NAMALWA (cell line): ENCODE measurements around the gene NOP56.
"Not testable (repeated sequence)": the region's sequence is repeated elsewhere in the genome, so short reads cannot be mapped to it uniquely, and the experiment has no call there.

Experiments used
- DNase-seq: peaks from one replicate; pipeline ENCODE4 v3.0.0-alpha.2; 2015; ENCODE audit warnings: low spot score

Gene NOP56

GRCh38 chr20:2640899-2641298 is 11.5 kb upstream of the NOP56 start:
- no peak for DNase-seq

DNA sequence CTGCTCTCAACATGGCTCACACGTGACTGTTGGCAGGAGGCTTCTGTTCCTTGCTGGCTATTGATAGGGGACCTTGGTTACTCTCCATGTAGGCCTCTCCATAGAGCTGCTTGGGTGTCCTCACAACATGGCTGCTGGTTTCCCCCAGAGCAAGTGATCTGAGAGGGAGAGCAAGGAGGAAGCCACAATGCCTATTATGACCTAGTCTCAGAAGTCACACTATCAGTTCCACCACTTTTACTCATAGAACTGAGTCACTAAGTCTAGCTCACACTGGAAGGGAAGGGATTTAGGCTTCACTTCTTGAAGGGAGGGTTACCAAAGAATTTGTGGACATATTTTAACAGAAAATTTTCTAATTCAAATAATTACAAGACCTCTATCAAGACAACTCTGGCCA is 8.7 kb upstream of the NOP56 start:
- DNase-seq: no peak

DNA sequence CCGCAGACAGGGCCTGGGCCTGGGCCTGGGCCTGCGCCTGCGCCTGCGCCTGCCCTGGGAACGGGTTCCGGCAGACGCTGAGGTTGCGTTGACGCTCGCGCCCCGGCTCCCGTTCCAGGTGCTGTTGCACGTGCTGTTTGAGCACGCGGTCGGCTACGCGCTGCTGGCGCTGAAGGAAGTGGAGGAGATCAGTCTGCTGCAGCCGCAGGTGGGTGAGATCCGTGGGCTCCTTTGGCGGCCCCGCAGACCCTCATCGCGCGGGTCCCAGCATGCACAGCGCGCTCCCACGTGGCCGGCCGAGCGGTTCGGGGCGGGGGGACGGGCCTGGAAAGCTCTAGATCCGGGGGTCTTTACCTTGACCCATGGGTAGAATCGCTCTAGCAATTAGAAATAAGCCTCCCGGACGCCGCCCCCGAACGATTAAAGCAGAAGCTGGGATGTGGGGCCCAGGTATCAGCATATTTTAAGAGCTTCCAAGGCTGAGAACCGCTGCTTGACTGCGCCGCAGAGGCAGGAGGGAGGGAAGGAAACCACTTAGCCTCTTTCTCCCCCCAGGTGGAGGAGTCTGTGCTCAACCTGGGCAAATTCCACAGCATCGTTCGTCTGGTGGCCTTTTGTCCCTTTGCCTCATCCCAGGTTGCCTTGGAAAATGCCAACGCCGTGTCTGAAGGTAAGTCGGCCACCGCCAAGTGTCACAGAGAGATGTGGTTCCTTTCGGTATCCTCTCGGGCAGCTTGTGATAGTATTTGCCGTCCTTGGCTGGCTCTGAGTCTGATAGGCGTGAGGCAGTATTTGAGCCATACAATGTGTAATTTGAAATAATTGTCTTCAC is 508 bp downstream of the NOP56 start:
- peak; percentile 80 for DNase-seq

- DNase-seq: no peak
Measured at GRCh38 chr20:2653556-2654383, 1.3 kb downstream of the NOP56 start.

DNA sequence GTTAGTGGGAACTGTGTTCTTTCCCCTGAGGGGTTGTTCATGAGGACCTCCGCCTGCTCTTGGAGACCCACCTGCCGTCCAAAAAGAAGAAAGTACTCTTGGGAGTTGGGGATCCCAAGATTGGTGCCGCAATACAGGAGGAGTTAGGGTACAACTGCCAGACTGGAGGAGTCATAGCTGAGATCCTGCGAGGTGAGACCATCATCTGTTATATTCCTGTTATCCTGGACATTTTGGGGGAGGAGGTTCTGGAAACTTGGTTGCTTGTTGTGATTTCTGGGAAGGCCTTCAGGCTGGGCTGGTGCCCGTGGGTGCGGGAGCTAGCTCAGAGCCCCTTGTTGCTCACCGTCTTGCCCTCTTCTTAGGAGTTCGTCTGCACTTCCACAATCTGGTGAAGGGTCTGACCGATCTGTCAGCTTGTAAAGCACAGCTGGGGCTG is 2.0 kb downstream of the NOP56 start:
- no peak for DNase-seq

DNA sequence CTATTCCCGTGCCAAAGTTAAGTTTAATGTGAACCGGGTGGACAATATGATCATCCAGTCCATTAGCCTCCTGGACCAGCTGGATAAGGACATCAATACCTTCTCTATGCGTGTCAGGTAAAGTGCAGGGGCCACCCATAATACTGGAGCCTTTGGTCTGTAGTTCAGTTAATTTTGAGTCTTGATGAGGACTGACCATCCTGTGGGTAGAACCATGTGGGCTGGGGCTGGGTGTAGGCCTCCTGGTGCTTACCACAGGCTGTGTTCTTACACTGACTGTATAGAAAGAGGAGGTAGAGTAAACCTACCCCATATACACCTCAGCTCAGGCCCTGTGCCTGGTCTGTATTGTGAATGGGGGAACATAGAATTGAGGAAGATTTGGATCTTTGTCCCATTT is 2.4 kb downstream of the NOP56 start:
- DNase-seq: no peak

DNA sequence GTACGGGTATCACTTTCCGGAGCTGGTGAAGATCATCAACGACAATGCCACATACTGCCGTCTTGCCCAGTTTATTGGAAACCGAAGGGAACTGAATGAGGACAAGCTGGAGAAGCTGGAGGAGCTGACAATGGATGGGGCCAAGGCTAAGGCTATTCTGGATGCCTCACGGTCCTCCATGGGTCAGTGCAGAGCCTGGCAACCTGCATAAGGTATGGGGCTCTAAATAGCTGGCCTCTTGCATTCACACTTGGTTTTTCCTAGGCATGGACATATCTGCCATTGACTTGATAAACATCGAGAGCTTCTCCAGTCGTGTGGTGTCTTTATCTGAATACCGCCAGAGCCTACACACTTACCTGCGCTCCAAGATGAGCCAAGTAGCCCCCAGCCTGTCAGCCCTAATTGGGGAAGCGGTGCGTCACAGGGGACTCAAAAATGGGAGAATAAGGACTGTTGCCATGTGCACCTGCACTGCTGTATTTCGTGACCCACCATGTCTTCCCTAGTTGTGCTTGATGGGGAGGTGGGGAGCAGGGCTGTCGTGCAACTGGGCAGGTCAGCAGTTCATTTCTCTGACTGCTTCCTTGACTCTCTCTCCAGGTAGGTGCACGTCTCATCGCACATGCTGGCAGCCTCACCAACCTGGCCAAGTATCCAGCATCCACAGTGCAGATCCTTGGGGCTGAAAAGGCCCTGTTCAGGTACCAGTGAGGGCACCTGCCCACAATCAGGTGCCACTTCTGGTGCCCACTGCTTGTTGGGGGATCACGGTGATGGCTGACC is 3.1 kb downstream of the NOP56 start:
- DNase-seq: no peak

- DNase-seq: peak; percentile 30
Measured at GRCh38 chr20:2656471-2657117, 4.2 kb downstream of the NOP56 start.

DNA sequence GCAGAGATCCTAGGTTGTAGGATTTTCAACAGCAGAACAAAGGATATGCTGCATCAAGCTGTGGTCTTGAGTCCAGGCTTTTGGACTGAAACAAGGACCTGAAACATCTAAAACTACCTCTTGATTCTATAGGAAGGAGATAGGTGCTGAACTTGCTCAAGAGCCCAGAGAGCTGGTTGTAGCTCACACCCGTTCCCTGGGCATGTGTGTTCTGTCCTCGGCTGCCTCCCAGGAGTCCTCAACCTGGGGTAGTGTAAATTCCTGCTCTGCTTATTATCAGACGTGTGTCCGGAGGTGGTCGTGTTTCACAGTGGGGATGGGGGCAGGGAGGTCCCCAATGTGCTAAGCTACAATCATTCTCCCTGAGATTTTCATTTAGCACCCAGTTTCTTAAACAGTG is 4.8 kb downstream of the NOP56 start:
- peak; percentile 34 for DNase-seq

- DNase-seq: no peak
Measured at GRCh38 chr20:2657674-2658073, 5.2 kb downstream of the NOP56 start.

DNA sequence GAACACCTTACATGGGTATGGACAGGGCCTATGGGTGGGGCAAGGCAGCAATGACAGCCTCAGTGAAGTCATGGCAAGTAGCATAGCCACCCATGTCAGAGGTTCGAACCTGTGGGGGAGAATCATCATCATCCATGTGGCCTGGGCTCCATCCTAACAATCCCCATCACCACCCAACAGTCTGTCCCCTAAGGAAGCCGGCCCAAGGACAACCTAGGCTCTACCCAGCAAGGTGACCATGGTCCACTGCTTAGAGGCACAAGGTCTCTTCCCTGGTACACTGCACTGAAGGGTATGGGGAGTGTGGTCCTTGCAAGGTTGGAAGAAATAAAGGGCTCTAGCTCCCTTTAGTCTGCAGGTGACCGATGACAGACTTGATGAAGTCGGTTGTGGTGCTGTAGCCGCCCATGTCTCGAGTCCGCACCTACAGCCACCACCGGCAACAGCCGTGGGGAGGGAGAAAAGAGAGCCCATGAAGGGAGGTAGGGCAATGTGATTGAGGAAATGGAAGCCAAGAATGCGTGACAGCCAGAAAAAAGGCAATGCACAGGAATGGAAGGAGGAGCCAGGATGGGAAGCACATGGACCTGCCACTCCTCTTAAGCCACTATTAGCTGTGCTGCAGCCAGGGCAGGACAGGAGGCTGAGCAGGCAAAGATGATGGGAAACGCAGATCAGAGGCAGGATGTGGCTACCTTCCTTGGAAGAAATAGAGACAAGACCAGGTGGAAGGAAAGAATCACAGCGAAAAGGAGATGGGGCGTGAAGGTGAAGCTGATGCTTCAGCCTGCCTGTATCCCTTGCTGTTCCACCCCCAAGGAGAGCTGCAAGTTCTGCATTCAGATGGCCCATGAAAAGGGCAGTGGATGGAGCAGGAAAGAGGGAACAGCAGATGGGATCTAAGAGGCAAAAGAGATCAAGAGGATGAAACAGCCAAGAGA is 6.3 kb downstream of the NOP56 start:
- peak; percentile 68 for DNase-seq

DNA sequence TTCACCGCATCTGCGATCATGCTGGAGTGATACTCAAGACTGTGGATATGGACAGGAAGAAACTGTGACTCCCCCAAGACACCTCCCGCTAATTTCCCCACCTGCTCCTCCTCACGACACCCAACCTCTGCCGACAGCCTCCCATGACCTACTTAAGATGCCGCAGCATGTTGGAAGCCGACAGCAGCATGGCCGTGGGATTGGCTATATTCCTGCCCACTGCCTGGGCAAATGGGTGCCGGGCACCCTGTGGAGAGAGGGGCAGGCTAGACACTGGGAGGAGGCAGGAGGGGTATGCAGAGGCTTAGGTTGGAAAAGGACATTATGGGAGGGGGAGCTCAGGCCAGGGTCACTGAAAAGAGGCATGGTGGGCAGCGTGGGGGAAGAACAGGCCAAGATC is 7.1 kb downstream of the NOP56 start:
- DNase-seq: no peak

- DNase-seq: peak; percentile 27
Measured at GRCh38 chr20:2663364-2663886, 11.0 kb downstream of the NOP56 start.

- peak; percentile 95 for DNase-seq
Measured at GRCh38 chr20:2663887-2664719, 11.7 kb downstream of the NOP56 start, which contains the start of gene IDH3B. IDH3B (minus strand) TSS chr20:2664216; CDS start chr20:2664188, 28 bp downstream.

- peak; percentile 61 for DNase-seq
Measured at GRCh38 chr20:2671977-2672376, 19.5 kb downstream of the NOP56 start.

DNA sequence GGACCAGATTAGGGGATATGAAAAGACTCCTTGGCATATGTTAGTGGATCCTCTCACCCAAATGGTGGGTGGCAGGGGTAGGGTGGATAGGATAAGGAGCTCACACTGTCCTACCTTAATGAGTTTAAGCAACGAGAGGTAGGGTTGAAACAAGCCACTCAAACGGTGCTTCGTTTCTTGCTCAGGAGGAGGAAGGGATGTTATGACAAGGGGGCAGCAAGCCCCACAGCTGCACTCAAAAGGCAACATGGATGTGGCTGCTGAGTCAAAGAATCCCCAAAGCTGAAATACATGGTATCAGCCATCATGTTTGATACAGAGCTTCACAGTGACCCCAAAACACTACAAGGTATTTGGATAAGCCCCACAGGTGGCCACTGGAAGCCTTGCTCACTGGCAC is 20.0 kb downstream of the NOP56 start:
- no peak for DNase-seq

GRCh38 chr20:2673453-2673852 is 21.0 kb downstream of the NOP56 start:
- DNase-seq: no peak

- DNase-seq: no peak
Measured at GRCh38 chr20:2680046-2680445, 27.6 kb downstream of the NOP56 start.

DNA sequence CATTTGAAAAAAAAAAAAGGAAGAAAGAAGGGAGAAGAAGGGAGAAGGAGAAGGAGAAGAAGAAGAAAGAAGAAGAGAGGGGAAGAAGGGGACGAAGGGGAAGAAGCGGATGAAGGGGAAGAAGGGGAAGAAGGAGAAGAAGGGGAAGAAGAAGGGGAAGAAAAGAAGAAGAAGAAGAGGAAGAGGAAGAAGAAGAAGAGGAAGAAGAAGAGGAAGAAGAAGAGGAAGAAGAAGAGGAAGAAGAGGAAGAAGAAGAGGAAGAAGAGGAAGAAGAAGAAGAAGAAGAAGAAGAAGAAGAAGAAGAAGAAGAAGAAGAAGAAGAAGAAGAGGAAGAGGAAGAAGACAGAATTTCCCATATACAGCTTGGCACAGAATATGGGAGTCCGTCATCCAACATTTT is 29.6 kb downstream of the NOP56 start:
- not testable (repeated sequence) for DNase-seq
